Hepatocyte (in vitro differentiated cells): ENCODE data around the gene DAPP1. TPM values are rescaled to one million over a fixed set of nuclear protein-coding genes. Genes with fewer than 3 reads are reported as not detected.

ENCODE experiments used
- DNase-seq: peaks from one replicate; pipeline ENCODE4 v3.0.0-alpha.2; 2016; ENCODE audit warnings: low spot score
- H2AFZ ChIP-seq: fragments of 200-600 bp; sonication (generic); 2 replicates; pipeline ENCODE4 v1.6.0; 2016; ENCODE audit warnings: antibody characterized with exemption, mild to moderate bottlenecking
- H3K27ac ChIP-seq: fragments of 200-600 bp; sonication (generic); 2 replicates; pipeline ENCODE4 v1.5.1; 2016; ENCODE audit warnings: mild to moderate bottlenecking
- H3K27me3 ChIP-seq: fragments of 200-600 bp; sonication (generic); 2 replicates; pipeline ENCODE4 v1.6.1; 2016
- H3K36me3 ChIP-seq: fragments of 200-600 bp; sonication (generic); replicated peaks from 2 replicates; pipeline ENCODE4 v1.5.1; 2016; ENCODE audit warnings: low read depth; ENCODE audit not compliant: insufficient read depth
- H3K4me1 ChIP-seq: fragments of 200-600 bp; sonication (generic); 2 replicates; pipeline ENCODE4 v1.5.1; 2016; ENCODE audit warnings: mild to moderate bottlenecking, moderate library complexity; ENCODE audit not compliant: insufficient read depth
- H3K4me2 ChIP-seq: fragments of 200-600 bp; sonication (generic); 2 replicates; pipeline ENCODE4 v1.6.0; 2016
- H3K4me3 ChIP-seq: fragments of 200-600 bp; sonication (generic); 2 replicates; pipeline ENCODE4 v1.5.1; 2016; ENCODE audit warnings: mild to moderate bottlenecking
- H3K79me2 ChIP-seq: fragments of 200-600 bp; sonication (generic); 2 replicates; pipeline ENCODE4 v1.6.0; 2017; ENCODE audit warnings: mild to moderate bottlenecking
- H3K9me2 ChIP-seq: fragments of 200-600 bp; sonication (generic); replicated peaks from 2 replicates; pipeline ENCODE4 v1.6.0; 2017; ENCODE audit warnings: mild to moderate bottlenecking; ENCODE audit not compliant: insufficient read depth
- H3K9me3 ChIP-seq: fragments of 200-600 bp; sonication (generic); 2 replicates; pipeline ENCODE4 v1.5.1; 2016; ENCODE audit warnings: low read depth, mild to moderate bottlenecking
- H4K20me1 ChIP-seq: fragments of 200-600 bp; sonication (generic); 2 replicates; pipeline ENCODE4 v1.6.0; 2016; ENCODE audit warnings: mild to moderate bottlenecking; ENCODE audit not compliant: insufficient read depth, poor library complexity, severe bottlenecking
- EZH2 ChIP-seq: fragments of 200-600 bp; sonication (generic); IDR thresholded peaks from 2 replicates; pipeline ENCODE4 v1.6.1; 2016; ENCODE audit warnings: antibody characterized with exemption, mild to moderate bottlenecking, borderline replicate concordance
- EZH2phosphoT487 ChIP-seq: fragments of 200-600 bp; sonication (generic); IDR thresholded peaks from one replicate; pipeline ENCODE4 v1.6.1; 2018; ENCODE audit warnings: antibody characterized with exemption, mild to moderate bottlenecking, low read depth, moderate library complexity; ENCODE audit not compliant: unreplicated experiment, severe bottlenecking
- WGBS: methylation state at CpG from one replicate; pipeline ENCODE4 v1.1.6; 2016; ENCODE audit warnings: low lambda C conversion rate; ENCODE audit errors: missing lambda C conversion rate; 5-methylcytosine and 5-hydroxymethylcytosine counted together
- polyA plus RNA-seq: library from polyadenylated mRNA; unstranded; fragments of >200 nt; fragmentation: Nextera tagmentation; extraction: Ambion mirVana; gene quantifications from 2 replicates; pipeline ENCODE4 v1.2.1, GENCODE V29; 2016
- total RNA-seq: library from RNA; depleted of rRNA; stranded (reverse); fragments of >200 nt; gene quantifications from 2 replicates; pipeline ENCODE4 v1.2.3, GENCODE V29; 2014
- TF ChIP-seq, protein P1 (sequence below): fragments of 200-600 bp; sonication (generic); IDR thresholded peaks from 2 replicates; pipeline ENCODE4 v1.5.1; 2016; ENCODE audit warnings: antibody characterized with exemption, mild to moderate bottlenecking; ENCODE audit not compliant: poor library complexity

The DAPP1 gene
- total and polyA plus RNA-seq, 2 experiments from 2014 or later: 1.7 to 2.0 TPM

DNA sequence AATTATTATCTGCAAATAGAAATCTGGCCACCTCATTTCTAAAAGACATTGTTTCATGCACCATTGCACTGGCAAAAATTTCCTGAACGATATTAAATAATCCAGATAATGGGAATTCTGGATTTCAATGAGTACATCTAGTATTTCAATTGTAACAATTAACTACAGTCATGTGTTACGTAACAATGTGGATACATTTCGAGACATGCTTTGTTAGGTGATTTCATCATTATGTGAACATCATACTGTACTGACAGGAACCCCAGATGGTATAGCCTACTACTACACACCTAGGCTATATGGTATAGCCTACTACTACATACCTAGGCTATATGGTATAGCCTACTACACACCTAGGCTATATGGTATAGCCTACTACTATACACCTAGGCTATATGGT lies 62.8 kb downstream of the DAPP1 start:
- peaks cover 6% of the 10 kb centered on the region for H3K4me1 ChIP-seq
- H2AFZ ChIP-seq: no peak overlapping the region
- TF ChIP-seq EZH2phosphoT487: no peak
- TF ChIP-seq, protein P1, sequence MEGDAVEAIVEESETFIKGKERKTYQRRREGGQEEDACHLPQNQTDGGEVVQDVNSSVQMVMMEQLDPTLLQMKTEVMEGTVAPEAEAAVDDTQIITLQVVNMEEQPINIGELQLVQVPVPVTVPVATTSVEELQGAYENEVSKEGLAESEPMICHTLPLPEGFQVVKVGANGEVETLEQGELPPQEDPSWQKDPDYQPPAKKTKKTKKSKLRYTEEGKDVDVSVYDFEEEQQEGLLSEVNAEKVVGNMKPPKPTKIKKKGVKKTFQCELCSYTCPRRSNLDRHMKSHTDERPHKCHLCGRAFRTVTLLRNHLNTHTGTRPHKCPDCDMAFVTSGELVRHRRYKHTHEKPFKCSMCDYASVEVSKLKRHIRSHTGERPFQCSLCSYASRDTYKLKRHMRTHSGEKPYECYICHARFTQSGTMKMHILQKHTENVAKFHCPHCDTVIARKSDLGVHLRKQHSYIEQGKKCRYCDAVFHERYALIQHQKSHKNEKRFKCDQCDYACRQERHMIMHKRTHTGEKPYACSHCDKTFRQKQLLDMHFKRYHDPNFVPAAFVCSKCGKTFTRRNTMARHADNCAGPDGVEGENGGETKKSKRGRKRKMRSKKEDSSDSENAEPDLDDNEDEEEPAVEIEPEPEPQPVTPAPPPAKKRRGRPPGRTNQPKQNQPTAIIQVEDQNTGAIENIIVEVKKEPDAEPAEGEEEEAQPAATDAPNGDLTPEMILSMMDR: no peak
- TF ChIP-seq EZH2: no peak
- no peaks in the 10 kb centered on the region for H3K27me3 ChIP-seq
- no peak for DNase-seq
- no peaks in the 10 kb centered on the region for H3K9me3 ChIP-seq
- 94% methylated on average over 3 of the region's 3 CpGs for WGBS
- H3K4me3 ChIP-seq: no peak overlapping the region
- no peaks in the 10 kb centered on the region for H3K36me3 ChIP-seq
- no peak overlapping the region for H3K27ac ChIP-seq
- H3K79me2 ChIP-seq: no peaks in the 10 kb centered on the region
- H3K4me2 ChIP-seq: no peak overlapping the region
- no peaks in the 10 kb centered on the region for H4K20me1 ChIP-seq
- no peaks in the 10 kb centered on the region for H3K9me2 ChIP-seq

DNA sequence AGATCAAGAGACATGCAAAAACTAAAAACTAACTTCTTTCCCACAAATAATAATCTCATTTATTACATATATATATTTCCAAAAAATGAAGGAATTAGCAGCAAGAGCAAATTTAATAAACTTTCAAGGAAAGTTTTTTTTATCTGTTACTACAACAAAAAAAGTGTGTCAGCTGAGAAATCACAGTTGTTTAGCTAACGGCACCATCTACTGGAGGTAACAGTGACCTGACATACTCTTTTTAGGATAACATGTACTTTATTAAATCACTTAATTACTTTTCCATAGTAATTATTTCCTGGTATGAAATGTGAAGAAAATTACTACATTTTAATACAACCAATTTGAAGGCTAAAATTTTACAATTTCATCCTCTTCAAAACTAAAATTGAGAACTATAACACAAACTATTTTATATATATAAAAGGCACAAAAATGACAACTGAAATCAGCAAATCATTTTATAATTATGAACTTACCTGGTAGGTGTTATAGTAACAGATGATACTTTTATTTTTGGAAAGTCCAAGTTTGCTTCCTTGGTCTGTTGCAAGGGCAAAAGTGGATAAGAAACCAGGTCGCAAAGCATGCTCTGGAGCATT lies 68.5 kb downstream of the DAPP1 start:
- H4K20me1 ChIP-seq: no peaks in the 10 kb centered on the region
- peak; percentile 56 for DNase-seq

DNA sequence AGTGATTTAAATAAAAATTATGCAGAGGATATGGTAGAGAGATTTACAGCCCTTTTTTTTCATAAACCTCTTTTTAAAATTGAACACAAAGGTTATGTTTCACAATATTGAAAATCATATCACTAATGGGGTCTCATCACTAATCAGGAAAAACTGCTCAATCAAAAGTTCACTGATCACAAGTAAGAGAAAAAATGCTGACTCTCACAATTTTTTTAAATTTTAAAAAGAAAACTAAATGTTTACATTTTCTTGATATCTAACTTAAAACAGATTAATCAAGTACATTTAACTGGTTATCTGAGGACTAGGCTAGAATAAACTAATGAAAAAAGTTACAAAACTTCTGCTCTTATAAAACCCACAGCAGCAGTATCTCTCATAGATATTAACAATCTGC lies 69.1 kb downstream of the DAPP1 start:
- Histone ChIP-seq H3K4me2 (no peak overlapping the region), H3K36me3 (no peaks in the 10 kb centered on the region), H3K9me2 (no peaks in the 10 kb centered on the region), H3K79me2 (peaks cover 35% of the 10 kb centered on the region), H2AFZ (no peak overlapping the region), H3K4me1 (no peaks in the 10 kb centered on the region), H3K9me3 (no peaks in the 10 kb centered on the region), H3K4me3 (no peak overlapping the region), H3K27me3 (no peaks in the 10 kb centered on the region), H3K27ac (no peak overlapping the region), H4K20me1 (no peaks in the 10 kb centered on the region)
- TF ChIP-seq EZH2 (no peak), EZH2phosphoT487 (no peak)
- TF ChIP-seq, protein P1: no peak
- no peak for DNase-seq

More for the DNA sequence above, 68.5 kb downstream of the DAPP1 start:
- H2AFZ ChIP-seq: no peak overlapping the region
- H3K79me2 ChIP-seq: peaks cover 30% of the 10 kb centered on the region
- H3K4me2 ChIP-seq: no peak overlapping the region
- no peak for TF ChIP-seq EZH2phosphoT487
- TF ChIP-seq, protein P1: peak; percentile 65
- 78% methylated on average over 2 of the region's 2 CpGs for WGBS
- H3K4me3 ChIP-seq: no peak overlapping the region
- no peaks in the 10 kb centered on the region for H3K27me3 ChIP-seq
- H3K36me3 ChIP-seq: no peaks in the 10 kb centered on the region
- no peak overlapping the region for H3K27ac ChIP-seq
- no peaks in the 10 kb centered on the region for H3K4me1 ChIP-seq
- H3K9me3 ChIP-seq: no peaks in the 10 kb centered on the region
- H3K9me2 ChIP-seq: no peaks in the 10 kb centered on the region

DNA sequence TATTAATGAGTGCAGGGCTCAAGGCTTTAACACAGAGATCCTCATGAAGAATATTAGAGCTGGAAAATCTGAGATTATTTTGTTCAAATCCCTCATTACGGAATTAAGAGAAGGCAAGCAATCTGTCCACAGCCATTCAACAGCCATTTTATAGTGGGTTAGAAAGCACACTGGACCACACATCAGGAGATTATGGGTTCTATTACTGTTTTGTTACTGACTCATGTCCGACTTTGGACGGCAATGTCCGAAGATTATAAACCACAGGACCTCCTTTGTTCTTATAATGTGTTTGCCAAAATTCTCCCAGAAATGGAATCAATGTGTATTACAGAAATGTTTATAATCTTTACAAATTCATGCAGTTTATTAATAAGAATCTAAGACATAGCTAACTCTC lies 69.5 kb downstream of the DAPP1 start:
- Histone ChIP-seq H3K9me3 (no peaks in the 10 kb centered on the region), H3K79me2 (peaks cover 40% of the 10 kb centered on the region), H3K27me3 (no peaks in the 10 kb centered on the region), H3K9me2 (no peaks in the 10 kb centered on the region), H3K4me2 (no peak overlapping the region), H3K4me3 (no peak overlapping the region), H4K20me1 (no peaks in the 10 kb centered on the region), H3K27ac (no peak overlapping the region), H3K36me3 (no peaks in the 10 kb centered on the region), H3K4me1 (no peaks in the 10 kb centered on the region), H2AFZ (no peak overlapping the region)
- WGBS: 86% methylated on average over 4 of the region's 4 CpGs
- TF ChIP-seq EZH2 (no peak), EZH2phosphoT487 (no peak)
- TF ChIP-seq, protein P1: no peak
- DNase-seq: no peak
